Activated T-helper 2 cell treated with anti-CD3 and anti-CD28 coated beads, Interferon-gamma antibody, Interleukin-2, Interleukin-4, amounts not matched to agents 10 μg/mL and 5 μg/mL and 100 μg/mL, durations not matched to agents 14 hours and 24 hours and 36 hours (primary cell): ENCODE measurements around the gene HFM1. TPM values are rescaled to one million over a fixed set of nuclear protein-coding genes. Genes with fewer than 3 reads are reported as not detected.
"Not testable (repeated sequence)": the region's sequence is repeated elsewhere in the genome, so short reads cannot be mapped to it uniquely, and the experiment has no call there.

Source experiments
- DNase-seq: peaks from one replicate; pipeline ENCODE4 v3.0.0; 2021; ENCODE audit warnings: low spot score
- H3K27ac Mint-ChIP-seq: one replicate; pipeline ENCODE4 v1.8.0; 2021; ENCODE audit warnings: mixed read lengths
- H3K27me3 Mint-ChIP-seq: one replicate; pipeline ENCODE4 v1.8.0; 2021; ENCODE audit warnings: low read depth, mixed read lengths
- H3K36me3 Mint-ChIP-seq: one replicate; pipeline ENCODE4 v1.8.0; 2021; ENCODE audit warnings: low read depth, mixed read lengths
- H3K4me1 Mint-ChIP-seq: one replicate; pipeline ENCODE4 v1.8.0; 2021; ENCODE audit warnings: low read depth, mixed read lengths
- H3K4me3 Mint-ChIP-seq: one replicate; pipeline ENCODE4 v1.8.0; 2021; ENCODE audit warnings: low read depth, mild to moderate bottlenecking, moderate library complexity, mixed read lengths
- H3K9me3 Mint-ChIP-seq: one replicate; pipeline ENCODE4 v1.8.0; 2021; ENCODE audit warnings: mixed read lengths
- intact Hi-C: fragments of 100-400 bp; cut with micrococcal nuclease; formaldehyde crosslinking; loops from one replicate; pipeline ENCODE4 v1.15.1; 2023
- total RNA-seq: library from RNA; stranded (reverse); gene quantifications from 2 replicates; pipeline ENCODE4 v1.2.3, GENCODE V29; 2022

The HFM1 gene
- total RNA-seq = not detected in 2 replicates

- Mint-ChIP-seq H3K4me3 (peak within 1 kb of the TSS; percentile 57), H3K9me3 (no peaks in the 10 kb centered on the region), H3K27ac (no peak within 1 kb of the TSS), H3K27me3 (peaks cover 62% of the 10 kb centered on the region), H3K4me1 (peaks cover 2% of the 10 kb centered on the region), H3K36me3 (no peaks in the 10 kb centered on the region)
- intact Hi-C loops = loop anchor here (5.0 kb wide), 2 partner anchors 122 to 523 kb away; no protein-coding TSS in a partner anchor
- peak; percentile 24 for DNase-seq
Observed at GRCh38 chr1:91404151-91405012, at the start of gene HFM1. Gene HFM1, minus strand, starts transcription at chr1:91404837. Its CDS starts 3,755 bp downstream, at chr1:91401082.

GRCh38 chr1:91454136-91454535 lies 49.5 kb upstream of the HFM1 start:
- H3K4me1 Mint-ChIP-seq = peaks cover 1% of the 10 kb centered on the region
- no peaks in the 10 kb centered on the region for H3K9me3 Mint-ChIP-seq
- no peak for DNase-seq
- H3K27me3 Mint-ChIP-seq = peaks cover 12% of the 10 kb centered on the region
- H3K4me3 Mint-ChIP-seq = no peak overlapping the region
- no peaks in the 10 kb centered on the region for H3K36me3 Mint-ChIP-seq
- no peak overlapping the region for H3K27ac Mint-ChIP-seq
- intact Hi-C loops = no loop called here

GRCh38 chr1:91450260-91450659 lies 45.6 kb upstream of the HFM1 start:
- intact Hi-C loops = no loop called here
- Mint-ChIP-seq H3K36me3 (no peaks in the 10 kb centered on the region), H3K27me3 (peaks cover 12% of the 10 kb centered on the region), H3K4me1 (peaks cover 1% of the 10 kb centered on the region), H3K4me3 (no peak overlapping the region), H3K9me3 (no peaks in the 10 kb centered on the region), H3K27ac (no peak overlapping the region)
- DNase-seq = no peak

DNA sequence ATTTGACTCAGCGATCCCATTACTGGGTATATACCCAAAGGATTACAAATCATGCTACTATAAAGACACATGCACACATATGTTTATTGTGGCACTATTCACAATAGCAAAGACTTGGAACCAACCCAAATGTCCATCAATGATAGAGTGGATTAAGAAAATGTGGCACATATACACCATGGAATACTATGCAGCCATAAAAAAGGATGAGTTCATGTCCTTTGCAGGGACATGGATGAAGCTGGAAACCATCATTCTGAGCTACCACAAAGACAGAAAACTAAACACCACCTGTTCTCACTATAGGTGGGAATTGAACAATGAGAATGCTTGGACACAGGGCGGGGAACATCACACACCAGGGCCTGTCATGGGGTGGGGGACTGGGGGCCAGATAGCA lies 43.1 kb upstream of the HFM1 start:
- H3K36me3 Mint-ChIP-seq, H3K4me1 Mint-ChIP-seq, H3K9me3 Mint-ChIP-seq, H3K4me3 Mint-ChIP-seq, H3K27ac Mint-ChIP-seq, DNase-seq, intact Hi-C loops: not testable (repeated sequence)
- peaks cover 13% of the 10 kb centered on the region for H3K27me3 Mint-ChIP-seq

- intact Hi-C loops, H3K4me1 Mint-ChIP-seq, H3K27ac Mint-ChIP-seq, H3K4me3 Mint-ChIP-seq, DNase-seq, H3K36me3 Mint-ChIP-seq, H3K9me3 Mint-ChIP-seq: not testable (repeated sequence)
- H3K27me3 Mint-ChIP-seq = peaks cover 22% of the 10 kb centered on the region
Observed at GRCh38 chr1:91441980-91442379, 37.3 kb upstream of the HFM1 start.

- Mint-ChIP-seq H3K27me3 (peaks cover 22% of the 10 kb centered on the region), H3K4me3 (no peak overlapping the region), H3K9me3 (peaks cover 7% of the 10 kb centered on the region), H3K36me3 (no peaks in the 10 kb centered on the region), H3K4me1 (no peaks in the 10 kb centered on the region), H3K27ac (no peak overlapping the region)
- no peak for DNase-seq
- intact Hi-C loops = no loop called here
Observed at GRCh38 chr1:91440847-91441246, 36.2 kb upstream of the HFM1 start.

- H3K36me3 Mint-ChIP-seq = no peaks in the 10 kb centered on the region
Observed at GRCh38 chr1:91439016-91439415, 34.4 kb upstream of the HFM1 start.

GRCh38 chr1:91428182-91428798 lies 23.7 kb upstream of the HFM1 start:
- no peaks in the 10 kb centered on the region for H3K36me3 Mint-ChIP-seq
- H3K27ac Mint-ChIP-seq = no peak overlapping the region
- no peak for DNase-seq
- no peak overlapping the region for H3K4me3 Mint-ChIP-seq
- H3K27me3 Mint-ChIP-seq = peaks cover 28% of the 10 kb centered on the region
- H3K4me1 Mint-ChIP-seq = no peaks in the 10 kb centered on the region
- intact Hi-C loops = no loop called here
- H3K9me3 Mint-ChIP-seq = no peaks in the 10 kb centered on the region

More at GRCh38 chr1:91439016-91439415, 34.4 kb upstream of the HFM1 start:
- Mint-ChIP-seq H3K9me3 (peaks cover 7% of the 10 kb centered on the region), H3K27ac (no peak overlapping the region), H3K4me1 (no peaks in the 10 kb centered on the region), H3K4me3 (no peak overlapping the region), H3K27me3 (peaks cover 23% of the 10 kb centered on the region)
- intact Hi-C loops = no loop called here
- no peak for DNase-seq

GRCh38 chr1:91427741-91428140 lies 23.1 kb upstream of the HFM1 start:
- Mint-ChIP-seq H3K9me3 (no peaks in the 10 kb centered on the region), H3K27ac (no peak overlapping the region), H3K27me3 (peaks cover 33% of the 10 kb centered on the region), H3K36me3 (no peaks in the 10 kb centered on the region), H3K4me1 (peaks cover 3% of the 10 kb centered on the region), H3K4me3 (no peak overlapping the region)
- no peak for DNase-seq
- intact Hi-C loops = no loop called here

- intact Hi-C loops, H3K27ac Mint-ChIP-seq, H3K4me3 Mint-ChIP-seq, H3K4me1 Mint-ChIP-seq, H3K9me3 Mint-ChIP-seq, DNase-seq, H3K36me3 Mint-ChIP-seq: not testable (repeated sequence)
- H3K27me3 Mint-ChIP-seq = peaks cover 40% of the 10 kb centered on the region
Observed at GRCh38 chr1:91422523-91422922, 17.9 kb upstream of the HFM1 start.

- Mint-ChIP-seq H3K27ac (no peak overlapping the region), H3K4me1 (no peaks in the 10 kb centered on the region), H3K4me3 (no peak overlapping the region), H3K9me3 (no peaks in the 10 kb centered on the region), H3K36me3 (no peaks in the 10 kb centered on the region), H3K27me3 (peaks cover 33% of the 10 kb centered on the region)
- DNase-seq = no peak
- intact Hi-C loops = no loop called here
Observed at GRCh38 chr1:91412371-91412770, 7.7 kb upstream of the HFM1 start.

DNA sequence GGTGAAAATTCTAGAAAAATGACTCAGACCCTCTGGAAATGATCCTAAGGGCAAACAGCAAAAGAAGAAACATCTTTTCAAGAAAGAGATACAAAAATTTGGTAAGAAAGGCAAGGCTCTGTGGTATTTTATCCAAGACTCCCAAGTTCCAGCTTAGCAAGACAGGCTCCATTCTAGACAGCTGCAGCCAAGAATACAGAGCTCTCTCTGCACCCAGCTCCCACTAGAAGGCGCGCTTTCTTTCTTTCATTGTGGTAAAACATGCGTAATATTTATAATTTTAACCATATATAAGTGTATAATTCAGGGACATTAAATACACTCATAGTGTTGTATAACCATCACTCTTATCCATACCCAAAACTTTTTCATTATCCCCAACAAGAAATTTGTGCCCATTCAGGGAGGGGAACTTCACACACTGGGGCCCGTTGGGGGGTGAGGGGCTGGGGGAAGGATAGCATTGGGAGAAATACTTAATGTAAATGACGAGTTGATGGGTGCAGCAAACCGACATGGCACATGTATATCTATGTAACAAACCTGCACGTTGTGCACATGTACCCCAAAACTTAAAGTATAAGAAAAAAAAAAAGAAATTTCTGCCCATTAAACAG lies 2.2 kb upstream of the HFM1 start:
- Mint-ChIP-seq H3K27me3 (peaks cover 58% of the 10 kb centered on the region), H3K27ac (no peak overlapping the region), H3K36me3 (no peaks in the 10 kb centered on the region), H3K4me1 (peaks cover 2% of the 10 kb centered on the region), H3K9me3 (no peaks in the 10 kb centered on the region), H3K4me3 (no peak overlapping the region)
- no peak for DNase-seq
- intact Hi-C loops = no loop called here

GRCh38 chr1:91402023-91402422 lies 2.6 kb downstream of the HFM1 start:
- Mint-ChIP-seq H3K4me1 (peaks cover 2% of the 10 kb centered on the region), H3K4me3 (no peak overlapping the region), H3K27me3 (peaks cover 60% of the 10 kb centered on the region), H3K9me3 (no peaks in the 10 kb centered on the region), H3K36me3 (no peaks in the 10 kb centered on the region), H3K27ac (no peak overlapping the region)
- intact Hi-C loops = loop anchor here (5.0 kb wide), 2 partner anchors 120 to 525 kb away; no protein-coding TSS in a partner anchor
- no peak for DNase-seq
